ENCODE measurements around the gene SMIM27. TPM values are rescaled to one million over a fixed set of nuclear protein-coding genes. Genes with fewer than 3 reads are reported as not detected.

Gene SMIM27
- total and polyA plus RNA-seq, 2 donors from 2014 or later, result 14.6 to 36.9 TPM

- H3K9ac ChIP-seq (ENCODE audit: low read length in 3 of 3), result peak overlapping the region; percentile 6 to 98 (median 83)
- intact Hi-C loops (cut with DNase I), result no loop called here
- FAIRE-seq (no peak), DNase-seq (peak in 4 of 5 donors; percentile 9 to 52 (median 46))
- peaks cover 0 to 7% (median 3%) of the 10 kb centered on the region in 3 donors for H3K4me1 ChIP-seq (ENCODE audit: control insufficient read depth in 2 of 3, insufficient read depth in 2 of 3, low read depth in 1 of 3, low read length in 3 of 3)
- no peak for TF ChIP-seq CTCF (IDR thresholded peaks at IDR 0.05; ENCODE audit: borderline replicate concordance, extremely low read depth, insufficient read depth)
- H3K27ac ChIP-seq (ENCODE audit: low read depth in 2 of 2, low read length in 2 of 2), result peak overlapping the region in 1 of 2 donors; percentile 73
- H3K4me3 ChIP-seq (ENCODE audit: low read length in 3 of 3), result peak overlapping the region; percentile 88 to 99 (median 96)
- no peaks in the 10 kb centered on the region for H3K27me3 ChIP-seq (ENCODE audit: control insufficient read depth, insufficient read depth, low read length)
- no peaks in the 10 kb centered on the region for H3K36me3 ChIP-seq (ENCODE audit: control insufficient read depth in 2 of 3, insufficient read depth in 3 of 3, low read length in 3 of 3)
- no peaks in the 10 kb centered on the region for H3K9me3 ChIP-seq (ENCODE audit: control insufficient read depth in 2 of 3, insufficient read depth in 1 of 3, low read length in 3 of 3)
Observed at GRCh38 chr9:32524892-32525708, 27.0 kb upstream of the SMIM27 start.

- FAIRE-seq, result no peak
Observed at GRCh38 chr9:32525709-32526030, 26.5 kb upstream of the SMIM27 start.

GRCh38 chr9:32526041-32526706 lies 26.0 kb upstream of the SMIM27 start, which contains the start of gene RIGI:
Gene RIGI, minus strand, starts transcription at chr9:32526196. Its CDS starts 30 bp downstream, at chr9:32526166.
- Histone ChIP-seq H3K9me3 (ENCODE audit: control insufficient read depth in 2 of 3, insufficient read depth in 1 of 3, low read length in 3 of 3) (no peaks in the 10 kb centered on the region), H3K9ac (ENCODE audit: low read length in 3 of 3) (peak within 1 kb of the TSS; percentile 61 to 98 (median 83)), H3K36me3 (ENCODE audit: control insufficient read depth in 2 of 3, insufficient read depth in 3 of 3, low read length in 3 of 3) (no peaks in the 10 kb centered on the region), H3K27ac (ENCODE audit: low read depth in 2 of 2, low read length in 2 of 2) (peak within 1 kb of the TSS; percentile 77 to 86), H3K4me3 (ENCODE audit: low read length in 3 of 3) (peak within 1 kb of the TSS; percentile 88 to 99 (median 96)), H3K27me3 (ENCODE audit: control insufficient read depth, insufficient read depth, low read length) (no peaks in the 10 kb centered on the region), H3K4me1 (ENCODE audit: control insufficient read depth in 2 of 3, insufficient read depth in 2 of 3, low read depth in 1 of 3, low read length in 3 of 3) (peaks cover 0 to 7% (median 3%) of the 10 kb centered on the region in 3 donors)
- FAIRE-seq (peak; percentile 85), DNase-seq (peak; percentile 92 to 97 (median 95))
- peak; percentile 42 for TF ChIP-seq CTCF (IDR thresholded peaks at IDR 0.05; ENCODE audit: borderline replicate concordance, extremely low read depth, insufficient read depth)
- intact Hi-C loops (cut with DNase I), result no loop called here

More at GRCh38 chr9:32525709-32526030, 26.5 kb upstream of the SMIM27 start:
- intact Hi-C loops (cut with DNase I), result no loop called here
- Histone ChIP-seq H3K9me3 (ENCODE audit: control insufficient read depth in 2 of 3, insufficient read depth in 1 of 3, low read length in 3 of 3) (no peaks in the 10 kb centered on the region), H3K27ac (ENCODE audit: low read depth in 2 of 2, low read length in 2 of 2) (peak overlapping the region; percentile 73 to 77), H3K4me1 (ENCODE audit: control insufficient read depth in 2 of 3, insufficient read depth in 2 of 3, low read depth in 1 of 3, low read length in 3 of 3) (peaks cover 0 to 7% (median 3%) of the 10 kb centered on the region in 3 donors), H3K9ac (ENCODE audit: low read length in 3 of 3) (peak overlapping the region; percentile 14 to 98 (median 83)), H3K27me3 (ENCODE audit: control insufficient read depth, insufficient read depth, low read length) (no peaks in the 10 kb centered on the region), H3K36me3 (ENCODE audit: control insufficient read depth in 2 of 3, insufficient read depth in 3 of 3, low read length in 3 of 3) (no peaks in the 10 kb centered on the region), H3K4me3 (ENCODE audit: low read length in 3 of 3) (peak overlapping the region; percentile 88 to 99 (median 96))
- DNase-seq, result peak in 1 of 5 donors; percentile 56
- TF ChIP-seq CTCF (IDR thresholded peaks at IDR 0.05; ENCODE audit: borderline replicate concordance, extremely low read depth, insufficient read depth), result no peak
